Neural cell (in vitro differentiated cells): ENCODE measurements around the gene KBTBD3. TPM values are rescaled to one million over a fixed set of nuclear protein-coding genes. Genes with fewer than 3 reads are reported as not detected.

Source experiments
- H2AFZ ChIP-seq: fragments of 200-600, 300-800 bp; sonication (generic), shearing (Covaris generic); 2 replicates; pipeline ENCODE4 v1.6.0; 2014; ENCODE audit warnings: low read depth, mild to moderate bottlenecking, antibody characterized with exemption, low read length, moderate library complexity
- H3F3A ChIP-seq: fragments of 200-600 bp; shearing (Covaris generic); 2 replicates; pipeline ENCODE4 v1.6.1; 2016; ENCODE audit warnings: mild to moderate bottlenecking, moderate library complexity, mixed read lengths, antibody characterized with exemption, low read length; ENCODE audit not compliant: insufficient read depth, poor library complexity, severe bottlenecking
- H3K27ac ChIP-seq: fragments of 200-600, 300-800 bp; sonication (generic), shearing (Covaris generic); 2 replicates; pipeline ENCODE4 v1.5.1; 2014; ENCODE audit warnings: mild to moderate bottlenecking, low read length, moderate library complexity
- H3K27me3 ChIP-seq: fragments of 300-800, 200-600 bp; sonication (generic), shearing (Covaris generic); 2 replicates; pipeline ENCODE4 v1.6.0; 2014; ENCODE audit warnings: mild to moderate bottlenecking, low read depth, low read length, moderate library complexity; ENCODE audit not compliant: insufficient read depth
- H3K36me3 ChIP-seq: fragments of 300-800, 200-600 bp; sonication (generic), shearing (Covaris generic); 2 replicates; pipeline ENCODE4 v1.5.1; 2014; ENCODE audit warnings: mild to moderate bottlenecking, antibody characterized with exemption, low read length, moderate library complexity; ENCODE audit not compliant: insufficient read depth
- H3K4me2 ChIP-seq: fragments of 300-800, 200-600 bp; sonication (generic), shearing (Covaris generic); 2 replicates; pipeline ENCODE4 v1.6.0; 2014; ENCODE audit warnings: mild to moderate bottlenecking, low read length
- H3K4me3 ChIP-seq: fragments of 300-800, 200-600 bp; sonication (generic), shearing (Covaris generic); 2 replicates; pipeline ENCODE4 v1.5.1; 2014; ENCODE audit warnings: mild to moderate bottlenecking, low read length, moderate library complexity
- H3K79me2 ChIP-seq: fragments of 200-600 bp; shearing (Covaris generic); replicated peaks from 2 replicates; pipeline ENCODE4 v1.6.0; 2014; ENCODE audit warnings: mild to moderate bottlenecking, low read length, moderate library complexity; ENCODE audit not compliant: insufficient read depth
- H3K9ac ChIP-seq: fragments of 300-800, 200-600 bp; sonication (generic), shearing (Covaris generic); 2 replicates; pipeline ENCODE4 v1.6.1; 2016; ENCODE audit warnings: mild to moderate bottlenecking, low read length, mixed read lengths
- H3K9me2 ChIP-seq: fragments of 200-600 bp; shearing (Covaris generic); 2 replicates; pipeline ENCODE4 v1.6.1; 2016; ENCODE audit warnings: mild to moderate bottlenecking, low read length, mixed read lengths; ENCODE audit not compliant: insufficient read depth
- H3K9me3 ChIP-seq: fragments of 200-600, 300-800 bp; sonication (generic), shearing (Covaris generic); 2 replicates; pipeline ENCODE4 v1.6.1; 2016; ENCODE audit warnings: mild to moderate bottlenecking, mixed run types, low read length, moderate library complexity, mixed read lengths
- H4K20me1 ChIP-seq: fragments of 200-600 bp; shearing (Covaris generic); 2 replicates; pipeline ENCODE4 v1.6.1; 2016; ENCODE audit warnings: mild to moderate bottlenecking, mixed run types; ENCODE audit not compliant: insufficient read depth
- CTCF ChIP-seq: fragments of 450-650 bp; IDR thresholded peaks from 2 replicates; pipeline ENCODE4 v1.5.1; 2014; ENCODE audit warnings: antibody characterized with exemption, mild to moderate bottlenecking, moderate library complexity; ENCODE audit not compliant: poor library complexity, severe bottlenecking
- EP300 ChIP-seq: fragments of 450-650 bp; conservative IDR thresholded peaks from 2 replicates; pipeline ENCODE4 v1.6.1; 2014; ENCODE audit warnings: antibody characterized with exemption, mild to moderate bottlenecking, moderate library complexity; ENCODE audit not compliant: poor library complexity, severe bottlenecking
- EZH2 ChIP-seq: fragments of 200-600, 300-800 bp; shearing (Covaris generic), sonication (generic); IDR thresholded peaks from 2 replicates; pipeline ENCODE4 v1.6.1; 2014; ENCODE audit warnings: antibody characterized with exemption, low read length, borderline replicate concordance, mild to moderate bottlenecking; ENCODE audit not compliant: insufficient read depth, poor library complexity, severe bottlenecking
- MXI1 ChIP-seq: fragments of 450-650 bp; conservative IDR thresholded peaks from 2 replicates; pipeline ENCODE4 v1.6.1; 2014; ENCODE audit warnings: antibody characterized with exemption, mild to moderate bottlenecking; ENCODE audit not compliant: poor library complexity, severe bottlenecking
- POLR2AphosphoS5 ChIP-seq: IDR thresholded peaks from 2 replicates; pipeline ENCODE4 v1.6.1; 2012
- RAD21 ChIP-seq: fragments of 450-650 bp; conservative IDR thresholded peaks from 2 replicates; pipeline ENCODE4 v1.6.1; 2014; ENCODE audit warnings: antibody characterized with exemption, mild to moderate bottlenecking, moderate library complexity
- REST ChIP-seq: IDR thresholded peaks from 2 replicates; pipeline ENCODE4 v1.6.1; 2012; ENCODE audit warnings: borderline replicate concordance
- SMC3 ChIP-seq: fragments of 450-650 bp; conservative IDR thresholded peaks from 2 replicates; pipeline ENCODE4 v1.6.1; 2014; ENCODE audit warnings: antibody characterized with exemption, mild to moderate bottlenecking, moderate library complexity; ENCODE audit not compliant: poor library complexity
- TAF1 ChIP-seq: IDR thresholded peaks from 2 replicates; pipeline ENCODE4 v1.6.1; 2012; ENCODE audit warnings: low read depth
- polyA plus RNA-seq: library from polyadenylated mRNA; depleted of rRNA; stranded (reverse); fragments of >200 nt; gene quantifications from 2 replicates; pipeline ENCODE4 v1.2.3, GENCODE V29; 2014

The KBTBD3 gene
- polyA plus RNA-seq, 1 donor from 2014 or later = 7.3 TPM

GRCh38 chr11:106017093-106017492 is 60.1 kb downstream of the KBTBD3 start:
- Histone ChIP-seq H3K79me2 (peaks cover 68% of the 10 kb centered on the region), H2AFZ (no peak overlapping the region), H3K9me2 (no peaks in the 10 kb centered on the region), H3K4me3 (peak overlapping the region; percentile 16), H3K4me2 (no peak overlapping the region), H3K9me3 (no peaks in the 10 kb centered on the region), H3K27ac (no peak overlapping the region), H3K9ac (no peak overlapping the region), H4K20me1 (no peaks in the 10 kb centered on the region), H3K36me3 (no peaks in the 10 kb centered on the region), H3K27me3 (no peaks in the 10 kb centered on the region), H3F3A (no peaks in the 10 kb centered on the region)
- no peak for TF ChIP-seq MXI1
- no peak for TF ChIP-seq EP300
- TF ChIP-seq REST = no peak
- TF ChIP-seq RAD21 = no peak
- TF ChIP-seq EZH2 = no peak

GRCh38 chr11:106015066-106015465 is 62.1 kb downstream of the KBTBD3 start:
- no peaks in the 10 kb centered on the region for H3K27me3 ChIP-seq

More at GRCh38 chr11:106015066-106015465, 62.1 kb downstream of the KBTBD3 start:
- Histone ChIP-seq H3K9ac (no peak overlapping the region), H3K9me2 (no peaks in the 10 kb centered on the region), H3K4me2 (no peak overlapping the region), H3F3A (no peaks in the 10 kb centered on the region), H3K79me2 (peaks cover 57% of the 10 kb centered on the region), H3K36me3 (no peaks in the 10 kb centered on the region), H3K4me3 (no peak overlapping the region), H2AFZ (no peak overlapping the region), H3K9me3 (no peaks in the 10 kb centered on the region), H4K20me1 (no peaks in the 10 kb centered on the region), H3K27ac (no peak overlapping the region)
- TF ChIP-seq TAF1 (no peak), EZH2 (no peak), CTCF (no peak), SMC3 (no peak), REST (no peak), POLR2AphosphoS5 (no peak), RAD21 (no peak), EP300 (no peak), MXI1 (no peak)
